Loucy (cell line): Measurements from ENCODE around the gene AGPAT1.
"Not testable (repeated sequence)": the region's sequence is repeated elsewhere in the genome, so short reads cannot be mapped to it uniquely, and the experiment has no call there.

Experiments used
- H2AFZ ChIP-seq: fragments of 200-600 bp; sonication (generic); 2 replicates; pipeline ENCODE4 v1.6.0; 2016; ENCODE audit warnings: antibody characterized with exemption, mild to moderate bottlenecking, low read length, moderate library complexity
- H3F3A ChIP-seq: fragments of 200-600 bp; 2 replicates; pipeline ENCODE4 v1.6.0; 2016; ENCODE audit warnings: antibody characterized with exemption, low read depth, mild to moderate bottlenecking
- H3K27me3 ChIP-seq: fragments of 200-600 bp; sonication (generic); 2 replicates; pipeline ENCODE4 v1.6.1; 2014; ENCODE audit warnings: low read length, mild to moderate bottlenecking; ENCODE audit not compliant: insufficient read depth, poor library complexity, severe bottlenecking
- H3K36me3 ChIP-seq: fragments of 200-600 bp; sonication (generic); 2 replicates; pipeline ENCODE4 v1.6.1; 2016; ENCODE audit warnings: low read length; ENCODE audit not compliant: insufficient read depth
- H3K4me1 ChIP-seq: fragments of 200-600 bp; sonication (generic); 2 replicates; pipeline ENCODE4 v1.5.1; 2014; ENCODE audit warnings: low read length, mild to moderate bottlenecking; ENCODE audit not compliant: insufficient read depth, poor library complexity, severe bottlenecking
- H3K4me2 ChIP-seq: fragments of 200-600 bp; sonication (generic); 2 replicates; pipeline ENCODE4 v1.6.0; 2014; ENCODE audit warnings: antibody characterized with exemption, low read length, low read depth, mild to moderate bottlenecking; ENCODE audit not compliant: poor library complexity, severe bottlenecking
- H3K4me3 ChIP-seq: fragments of 200-600 bp; sonication (generic); 2 replicates; pipeline ENCODE4 v1.5.1; 2014; ENCODE audit warnings: low read length, mild to moderate bottlenecking, mixed read lengths; ENCODE audit not compliant: poor library complexity, severe bottlenecking
- H3K79me2 ChIP-seq: fragments of 200-600 bp; sonication (generic); 2 replicates; pipeline ENCODE4 v1.6.1; 2014; ENCODE audit warnings: low read length; ENCODE audit not compliant: insufficient read depth
- H3K9ac ChIP-seq: fragments of 200-600 bp; sonication (generic); 2 replicates; pipeline ENCODE4 v1.6.0; 2014; ENCODE audit warnings: mild to moderate bottlenecking, low read depth, low read length, moderate library complexity; ENCODE audit not compliant: poor library complexity, severe bottlenecking
- H3K9me2 ChIP-seq: fragments of 200-600 bp; sonication (generic); replicated peaks from 2 replicates; pipeline ENCODE4 v1.6.1; 2016; ENCODE audit warnings: low read depth, low read length, mixed read lengths
- H3K9me3 ChIP-seq: fragments of 200-600 bp; sonication (generic); 2 replicates; pipeline ENCODE4 v1.6.1; 2014; ENCODE audit warnings: mild to moderate bottlenecking, antibody characterized with exemption, low read length, low read depth; ENCODE audit not compliant: insufficient read depth
- H4K20me1 ChIP-seq: fragments of 200-600 bp; sonication (generic); 2 replicates; pipeline ENCODE4 v1.6.0; 2014; ENCODE audit warnings: antibody characterized with exemption, low read length, mild to moderate bottlenecking; ENCODE audit not compliant: insufficient read depth, poor library complexity, severe bottlenecking
- CTCF ChIP-seq: fragments of 200-600 bp; sonication (generic); conservative IDR thresholded peaks from 2 replicates; pipeline ENCODE4 v1.5.1; 2014; ENCODE audit warnings: mild to moderate bottlenecking, antibody characterized with exemption, low read length
- EZH2phosphoT487 ChIP-seq: fragments of 200-600 bp; IDR thresholded peaks from 2 replicates; pipeline ENCODE4 v1.6.1; 2018; ENCODE audit warnings: antibody characterized with exemption, mild to moderate bottlenecking, moderate library complexity, borderline replicate concordance

The AGPAT1 gene

GRCh38 chr6:32194388-32194787, 18.5 kb upstream of the AGPAT1 start:
- Histone ChIP-seq H3K27me3 (no peaks in the 10 kb centered on the region), H3K36me3 (no peaks in the 10 kb centered on the region), H3K4me2 (peak overlapping the region; percentile 99), H3F3A (no peaks in the 10 kb centered on the region), H3K9ac (peak overlapping the region; percentile 96), H3K9me3 (no peaks in the 10 kb centered on the region), H3K79me2 (peaks cover 64% of the 10 kb centered on the region), H2AFZ (no peak overlapping the region), H3K4me3 (peak overlapping the region; percentile 91), H4K20me1 (no peaks in the 10 kb centered on the region), H3K9me2 (no peaks in the 10 kb centered on the region), H3K4me1 (peaks cover 53% of the 10 kb centered on the region)
- no peak for TF ChIP-seq EZH2phosphoT487
- no peak for TF ChIP-seq CTCF

GRCh38 chr6:32193096-32193495, 17.2 kb upstream of the AGPAT1 start:
- Histone ChIP-seq H3K79me2 (peaks cover 76% of the 10 kb centered on the region), H3K9ac (peak overlapping the region; percentile 96), H3K4me3 (peak overlapping the region; percentile 91), H3K4me1 (peaks cover 62% of the 10 kb centered on the region), H3K4me2 (peak overlapping the region; percentile 99), H2AFZ (peak overlapping the region; percentile 60; the same call in 1 of the 2 replicates)
- not testable (repeated sequence) for H3K27me3 ChIP-seq, H4K20me1 ChIP-seq, H3F3A ChIP-seq, H3K36me3 ChIP-seq, H3K9me2 ChIP-seq, H3K9me3 ChIP-seq

GRCh38 chr6:32192608-32193039, 16.7 kb upstream of the AGPAT1 start, which contains the start of gene GPSM3:
GPSM3 (minus strand) TSS chr6:32192643; CDS start chr6:32192513, 130 bp downstream.
- Histone ChIP-seq H3K27me3 (no peaks in the 10 kb centered on the region), H3K79me2 (peaks cover 81% of the 10 kb centered on the region), H3F3A (no peaks in the 10 kb centered on the region), H2AFZ (peak within 1 kb of the TSS; percentile 60; the same call in 1 of the 2 replicates), H4K20me1 (peaks cover 7% of the 10 kb centered on the region), H3K36me3 (peaks cover 2% of the 10 kb centered on the region; the same call in 1 of the 2 replicates), H3K4me2 (peak within 1 kb of the TSS; percentile 99), H3K9me3 (no peaks in the 10 kb centered on the region), H3K9ac (peak within 1 kb of the TSS; percentile 96), H3K4me1 (peaks cover 62% of the 10 kb centered on the region), H3K9me2 (no peaks in the 10 kb centered on the region), H3K4me3 (peak within 1 kb of the TSS; percentile 91)
- TF ChIP-seq CTCF (no peak), EZH2phosphoT487 (no peak)
